IPS DF 19.7 (cell line): ENCODE results near the gene SSBP4.

ENCODE experiments used
- DNase-seq: peaks from one replicate; pipeline ENCODE4 v3.0.0-alpha.2; 2013; ENCODE audit warnings: low read depth, low spot score

The SSBP4 gene

GRCh38 chr19:18420930-18421329 lies 1.7 kb downstream of the SSBP4 start:
- no peak for DNase-seq

- DNase-seq = no peak
These were observed 2.3 kb downstream of the SSBP4 start for GRCh38 chr19:18421371-18421959.

GRCh38 chr19:18422530-18423191 lies 3.5 kb downstream of the SSBP4 start:
- no peak for DNase-seq

GRCh38 chr19:18423258-18424020 lies 4.2 kb downstream of the SSBP4 start:
- no peak for DNase-seq

- no peak for DNase-seq
These were observed 5.1 kb downstream of the SSBP4 start for GRCh38 chr19:18424122-18424889.

GRCh38 chr19:18424890-18425514 lies 5.8 kb downstream of the SSBP4 start:
- no peak for DNase-seq

- no peak for DNase-seq
These were observed 6.6 kb downstream of the SSBP4 start for GRCh38 chr19:18425515-18426415.

- no peak for DNase-seq
These were observed 7.2 kb downstream of the SSBP4 start for GRCh38 chr19:18426416-18426767.

- no peak for DNase-seq
These were observed 8.0 kb downstream of the SSBP4 start for GRCh38 chr19:18427080-18427742.

GRCh38 chr19:18427743-18428113 lies 8.5 kb downstream of the SSBP4 start:
- no peak for DNase-seq

- no peak for DNase-seq
These were observed 9.1 kb downstream of the SSBP4 start for GRCh38 chr19:18428173-18428786.

- no peak for DNase-seq
These were observed 9.8 kb downstream of the SSBP4 start for GRCh38 chr19:18428787-18429674.

- no peak for DNase-seq
These were observed 10.7 kb downstream of the SSBP4 start for GRCh38 chr19:18429717-18430416.

GRCh38 chr19:18430417-18431144 lies 11.4 kb downstream of the SSBP4 start:
- DNase-seq = no peak

- no peak for DNase-seq
These were observed 12.4 kb downstream of the SSBP4 start for GRCh38 chr19:18431351-18432197.

GRCh38 chr19:18432275-18433014 lies 13.2 kb downstream of the SSBP4 start:
- DNase-seq = no peak
